ENCODE results near the gene DPH7. TPM values are rescaled to one million over a fixed set of nuclear protein-coding genes. Genes with fewer than 3 reads are reported as not detected.

Gene DPH7
- total and polyA plus RNA-seq, 5 donors from 2014 or later, result 24.4 to 57.0 (median 31.8) TPM

Other genes starting within 250 kb of the DPH7 start
- gene EXD3, start 155.8 kb downstream of the DPH7 start, total RNA-seq, result 27.3 TPM
- gene EXD3, start 155.8 kb downstream of the DPH7 start, polyA plus RNA-seq, result 1 to 10 TPM; 4.7 to 7.2 (median 5.7) TPM
- gene NOXA1, start 155.5 kb downstream of the DPH7 start, total RNA-seq, result 3.8 TPM
- 1 to 10 TPM in 2 of 4 donors, under 1 TPM in 2; 0.83 to 3.3 (median 1.4) TPM for gene NOXA1, start 155.5 kb downstream of the DPH7 start, polyA plus RNA-seq
- gene ENTPD8, start 137.6 kb downstream of the DPH7 start, total RNA-seq, result not detected
- gene ENTPD8, start 137.6 kb downstream of the DPH7 start, polyA plus RNA-seq, result not detected
- 109 TPM for gene NSMF, start 119.6 kb downstream of the DPH7 start, total RNA-seq
- gene NSMF, start 119.6 kb downstream of the DPH7 start, polyA plus RNA-seq, result 10 to 100 TPM in 2 of 4 donors, 1 to 10 TPM in 2; 9.3 to 14.5 (median 11.8) TPM
- 12.4 TPM for gene PNPLA7, start 28.5 kb downstream of the DPH7 start, total RNA-seq
- gene PNPLA7, start 28.5 kb downstream of the DPH7 start, polyA plus RNA-seq, result 1 to 10 TPM; 1.4 to 2.5 (median 1.7) TPM
- 64.3 TPM for gene MRPL41, start 27.0 kb downstream of the DPH7 start, total RNA-seq
- 10 to 100 TPM; 38.1 to 61.1 (median 43.6) TPM for gene MRPL41, start 27.0 kb downstream of the DPH7 start, polyA plus RNA-seq
- gene ZMYND19, start 11.6 kb upstream of the DPH7 start, total RNA-seq, result 20.4 TPM
- 1 to 10 TPM; 4.4 to 6.3 (median 5.4) TPM for gene ZMYND19, start 11.6 kb upstream of the DPH7 start, polyA plus RNA-seq
- gene ARRDC1, start 26.8 kb upstream of the DPH7 start, total RNA-seq, result 73.4 TPM
- gene ARRDC1, start 26.8 kb upstream of the DPH7 start, polyA plus RNA-seq, result 10 to 100 TPM; 45.5 to 54.0 (median 51.4) TPM
- gene EHMT1, start 40.1 kb upstream of the DPH7 start, total RNA-seq, result 142 TPM
- gene EHMT1, start 40.1 kb upstream of the DPH7 start, polyA plus RNA-seq, result 10 to 100 TPM; 17.9 to 20.3 (median 19.3) TPM